ENCODE data around the gene KYNU. TPM values are rescaled to one million over a fixed set of nuclear protein-coding genes. Genes with fewer than 3 reads are reported as not detected.

The KYNU gene
- total and polyA plus RNA-seq, 2 experiments from 2014 or later, result 7.6 to 13.1 TPM

DNA sequence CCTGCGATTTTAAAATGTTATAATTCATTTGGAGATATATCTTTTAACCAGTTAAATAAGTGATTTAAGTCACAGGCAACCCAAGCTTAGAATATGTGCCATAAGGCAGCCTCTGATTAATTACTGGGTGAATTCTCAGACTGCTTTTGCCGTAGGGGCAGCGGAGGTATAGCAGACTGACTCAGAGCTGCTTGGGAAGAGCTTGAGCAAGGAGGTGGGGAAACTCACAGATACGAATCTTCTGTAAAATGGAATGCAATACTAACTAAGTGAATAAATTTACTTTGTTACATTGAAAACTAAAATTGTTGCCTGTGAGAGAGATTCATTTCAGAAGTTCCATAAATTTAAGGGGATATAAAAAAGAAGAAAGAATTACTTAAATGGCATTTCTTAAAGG is 115.4 kb downstream of the KYNU start:
- Histone ChIP-seq H3K9me2 (replicated peaks; ENCODE audit: insufficient read depth) (no peaks in the 10 kb centered on the region), H4K20me1 (ENCODE audit: insufficient read depth, poor library complexity, severe bottlenecking) (no peaks in the 10 kb centered on the region), H3K79me2 (no peaks in the 10 kb centered on the region), H3K27me3 (no peaks in the 10 kb centered on the region), H3K27ac (no peak overlapping the region), H3K4me1 (ENCODE audit: insufficient read depth) (no peaks in the 10 kb centered on the region), H3K4me3 (no peak overlapping the region), H2AFZ (no peak overlapping the region), H3K4me2 (no peak overlapping the region), H3K9me3 (ENCODE audit: low read depth) (no peaks in the 10 kb centered on the region), H3K36me3 (replicated peaks; ENCODE audit: insufficient read depth, low read depth) (no peaks in the 10 kb centered on the region)
- no peak for TF ChIP-seq EZH2 (IDR thresholded peaks at IDR 0.05; ENCODE audit: borderline replicate concordance)
- TF ChIP-seq, protein P1, sequence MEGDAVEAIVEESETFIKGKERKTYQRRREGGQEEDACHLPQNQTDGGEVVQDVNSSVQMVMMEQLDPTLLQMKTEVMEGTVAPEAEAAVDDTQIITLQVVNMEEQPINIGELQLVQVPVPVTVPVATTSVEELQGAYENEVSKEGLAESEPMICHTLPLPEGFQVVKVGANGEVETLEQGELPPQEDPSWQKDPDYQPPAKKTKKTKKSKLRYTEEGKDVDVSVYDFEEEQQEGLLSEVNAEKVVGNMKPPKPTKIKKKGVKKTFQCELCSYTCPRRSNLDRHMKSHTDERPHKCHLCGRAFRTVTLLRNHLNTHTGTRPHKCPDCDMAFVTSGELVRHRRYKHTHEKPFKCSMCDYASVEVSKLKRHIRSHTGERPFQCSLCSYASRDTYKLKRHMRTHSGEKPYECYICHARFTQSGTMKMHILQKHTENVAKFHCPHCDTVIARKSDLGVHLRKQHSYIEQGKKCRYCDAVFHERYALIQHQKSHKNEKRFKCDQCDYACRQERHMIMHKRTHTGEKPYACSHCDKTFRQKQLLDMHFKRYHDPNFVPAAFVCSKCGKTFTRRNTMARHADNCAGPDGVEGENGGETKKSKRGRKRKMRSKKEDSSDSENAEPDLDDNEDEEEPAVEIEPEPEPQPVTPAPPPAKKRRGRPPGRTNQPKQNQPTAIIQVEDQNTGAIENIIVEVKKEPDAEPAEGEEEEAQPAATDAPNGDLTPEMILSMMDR (IDR thresholded peaks at IDR 0.05; ENCODE audit: poor library complexity), result no peak
- no peak for TF ChIP-seq EZH2phosphoT487 (IDR thresholded peaks at IDR 0.05; ENCODE audit: low read depth, severe bottlenecking, unreplicated experiment)
- WGBS (ENCODE audit: low lambda C conversion rate, missing lambda C conversion rate), result 75% methylated on average over 4 of the region's 4 CpGs
- DNase-seq (ENCODE audit: low spot score), result no peak

DNA sequence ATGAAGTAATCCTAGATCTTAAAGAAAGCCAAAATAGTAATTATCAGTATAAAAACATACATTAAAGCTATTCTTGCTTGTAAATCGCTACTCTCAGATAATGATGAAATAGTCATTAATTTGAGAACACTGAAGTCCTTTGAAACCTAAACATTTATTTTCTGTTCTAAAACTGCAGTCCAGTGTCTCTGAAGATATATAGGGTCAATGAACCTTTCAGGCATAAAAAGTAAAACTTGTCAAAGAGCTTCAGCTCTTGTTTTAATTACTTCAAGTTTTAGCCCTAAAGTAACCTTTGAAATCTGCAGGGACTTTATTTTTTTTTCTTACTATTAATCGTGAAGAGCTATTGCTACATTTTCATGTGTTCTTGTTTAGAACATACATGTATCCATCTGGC is 116.3 kb downstream of the KYNU start:
- Histone ChIP-seq H3K4me2 (no peak overlapping the region), H3K4me1 (ENCODE audit: insufficient read depth) (no peaks in the 10 kb centered on the region), H4K20me1 (ENCODE audit: insufficient read depth, poor library complexity, severe bottlenecking) (no peaks in the 10 kb centered on the region), H3K9me3 (ENCODE audit: low read depth) (no peaks in the 10 kb centered on the region), H3K27ac (no peak overlapping the region), H3K36me3 (replicated peaks; ENCODE audit: insufficient read depth, low read depth) (no peaks in the 10 kb centered on the region), H3K79me2 (no peaks in the 10 kb centered on the region), H2AFZ (no peak overlapping the region), H3K4me3 (no peak overlapping the region), H3K9me2 (replicated peaks; ENCODE audit: insufficient read depth) (no peaks in the 10 kb centered on the region), H3K27me3 (no peaks in the 10 kb centered on the region)
- TF ChIP-seq EZH2phosphoT487 (IDR thresholded peaks at IDR 0.05; ENCODE audit: low read depth, severe bottlenecking, unreplicated experiment), result no peak
- TF ChIP-seq, protein P1 (IDR thresholded peaks at IDR 0.05; ENCODE audit: poor library complexity), result no peak
- no peak for TF ChIP-seq EZH2 (IDR thresholded peaks at IDR 0.05; ENCODE audit: borderline replicate concordance)
- DNase-seq (ENCODE audit: low spot score), result no peak
- WGBS (ENCODE audit: low lambda C conversion rate, missing lambda C conversion rate), result 54% methylated on average over 2 of the region's 2 CpGs

DNA sequence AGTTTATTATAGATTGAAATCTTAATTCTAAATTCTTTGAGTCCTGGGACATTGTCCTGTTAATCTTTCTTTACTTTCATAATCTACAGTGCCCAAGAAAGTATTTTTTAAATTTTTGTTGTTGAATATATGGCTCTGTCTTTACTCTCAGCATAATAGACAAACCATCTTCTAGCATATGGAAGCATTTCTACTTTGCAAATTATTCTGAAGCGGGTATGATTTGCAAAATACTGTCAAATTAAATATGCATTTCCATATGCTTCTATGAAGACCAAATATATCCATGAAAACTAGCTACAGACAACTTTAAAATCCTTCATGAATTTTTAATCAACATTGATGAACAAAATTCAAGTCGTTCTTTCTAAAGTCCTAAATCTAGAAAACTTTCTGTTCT is 117.2 kb downstream of the KYNU start:
- H3K36me3 ChIP-seq (replicated peaks; ENCODE audit: insufficient read depth, low read depth), result no peaks in the 10 kb centered on the region
- WGBS (ENCODE audit: low lambda C conversion rate, missing lambda C conversion rate), result 95% methylated on average over 2 of the region's 2 CpGs
- TF ChIP-seq, protein P1 (IDR thresholded peaks at IDR 0.05; ENCODE audit: poor library complexity), result no peak
- no peak for TF ChIP-seq EZH2phosphoT487 (IDR thresholded peaks at IDR 0.05; ENCODE audit: low read depth, severe bottlenecking, unreplicated experiment)
- H3K27ac ChIP-seq, result no peak overlapping the region
- H2AFZ ChIP-seq, result no peak overlapping the region
- H4K20me1 ChIP-seq (ENCODE audit: insufficient read depth, poor library complexity, severe bottlenecking), result no peaks in the 10 kb centered on the region
- no peaks in the 10 kb centered on the region for H3K9me2 ChIP-seq (replicated peaks; ENCODE audit: insufficient read depth)
- no peak overlapping the region for H3K4me2 ChIP-seq
- H3K9me3 ChIP-seq (ENCODE audit: low read depth), result no peaks in the 10 kb centered on the region
- DNase-seq (ENCODE audit: low spot score), result no peak
- no peaks in the 10 kb centered on the region for H3K27me3 ChIP-seq
- no peaks in the 10 kb centered on the region for H3K79me2 ChIP-seq
- H3K4me1 ChIP-seq (ENCODE audit: insufficient read depth), result no peaks in the 10 kb centered on the region
- no peak overlapping the region for H3K4me3 ChIP-seq

DNA sequence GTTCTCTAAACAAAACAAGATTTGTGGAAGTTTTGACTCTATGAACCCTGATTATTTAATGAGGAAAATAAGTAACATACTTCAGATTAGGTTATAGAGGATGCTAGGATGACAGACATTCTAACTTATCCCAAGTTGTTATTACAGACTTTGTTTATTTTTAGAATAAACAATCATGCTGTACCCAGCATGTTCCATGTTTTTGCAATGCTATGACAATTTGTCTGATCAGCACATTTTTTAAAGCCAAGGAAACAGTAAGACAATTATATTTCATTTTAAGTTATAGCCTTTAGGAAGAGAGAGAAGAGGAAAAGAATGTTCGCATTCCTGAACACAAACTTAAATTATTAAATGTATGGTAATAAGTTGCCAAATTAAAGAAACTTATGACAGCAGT is 119.8 kb downstream of the KYNU start:
- Histone ChIP-seq H3K79me2 (no peaks in the 10 kb centered on the region), H3K9me2 (replicated peaks; ENCODE audit: insufficient read depth) (no peaks in the 10 kb centered on the region), H3K27me3 (no peaks in the 10 kb centered on the region), H3K4me1 (ENCODE audit: insufficient read depth) (no peaks in the 10 kb centered on the region), H3K9me3 (ENCODE audit: low read depth) (no peaks in the 10 kb centered on the region), H2AFZ (no peak overlapping the region), H3K27ac (no peak overlapping the region), H3K4me3 (no peak overlapping the region), H4K20me1 (ENCODE audit: insufficient read depth, poor library complexity, severe bottlenecking) (no peaks in the 10 kb centered on the region), H3K4me2 (no peak overlapping the region), H3K36me3 (replicated peaks; ENCODE audit: insufficient read depth, low read depth) (no peaks in the 10 kb centered on the region)
- no peak for DNase-seq (ENCODE audit: low spot score)
- TF ChIP-seq EZH2 (IDR thresholded peaks at IDR 0.05; ENCODE audit: borderline replicate concordance), result no peak
- no peak for TF ChIP-seq EZH2phosphoT487 (IDR thresholded peaks at IDR 0.05; ENCODE audit: low read depth, severe bottlenecking, unreplicated experiment)
- TF ChIP-seq, protein P1 (IDR thresholded peaks at IDR 0.05; ENCODE audit: poor library complexity), result no peak
- 89% methylated on average over 1 of the region's 1 CpG for WGBS (ENCODE audit: low lambda C conversion rate, missing lambda C conversion rate)

All from hepatocyte (in vitro differentiated cells).